Activated CD4-positive, CD25-positive, alpha-beta regulatory T cell treated with anti-CD3 and anti-CD28 coated beads, Interleukin-2, amount 50 U/mL, for 24 hours (primary cell): ENCODE measurements around the gene RAB13.

Experiments used
- ATAC-seq, 2 donors: fragments of 150-1000 bp; cut with Tn5 transposase; one replicate each; pipeline ENCODE4 v1.10.0; 2021; ENCODE audit warnings: mild to moderate bottlenecking in 1 of 2, moderate library complexity in 1 of 2

Gene RAB13

GRCh38 chr1:153977250-153978240, 8.6 kb downstream of the RAB13 start, which contains the start of gene JTB:
Gene JTB (minus strand): TSS chr1:153977674. CDS start chr1:153977252, 422 bp downstream.
- peak; percentile 96 for ATAC-seq

- ATAC-seq: peak in 1 of 2 donors; percentile 2
Observed at GRCh38 chr1:153976819-153977249, 9.3 kb downstream of the RAB13 start.

- ATAC-seq: no peak
Observed at GRCh38 chr1:153973525-153973924, 12.6 kb downstream of the RAB13 start.

GRCh38 chr1:153973071-153973470, 13.1 kb downstream of the RAB13 start:
- no peak for ATAC-seq

- ATAC-seq: no peak
Observed at GRCh38 chr1:153970346-153970745, 15.8 kb downstream of the RAB13 start.

GRCh38 chr1:153968972-153969371, 17.2 kb downstream of the RAB13 start:
- ATAC-seq: no peak

GRCh38 chr1:153968408-153968807, 17.7 kb downstream of the RAB13 start:
- no peak for ATAC-seq

- no peak for ATAC-seq
Observed at GRCh38 chr1:153968000-153968363, 18.2 kb downstream of the RAB13 start.

GRCh38 chr1:153967107-153967999, 18.8 kb downstream of the RAB13 start, which contains the start of gene CREB3L4:
Gene CREB3L4 (plus strand): TSS chr1:153967902. CDS start chr1:153968526, 624 bp downstream.
- peak; percentile 88 to 91 for ATAC-seq

- no peak for ATAC-seq
Observed at GRCh38 chr1:153963850-153964331, 22.2 kb downstream of the RAB13 start.

- ATAC-seq: peak; percentile 55 to 57
Observed at GRCh38 chr1:153963030-153963849, 22.9 kb downstream of the RAB13 start, which contains the start of gene SLC39A1. Gene SLC39A1 (minus strand): TSS chr1:153963537. CDS start chr1:153962715, 822 bp downstream.

- ATAC-seq: no peak
Observed at GRCh38 chr1:153962088-153963029, 23.8 kb downstream of the RAB13 start.

- ATAC-seq: no peak
Observed at GRCh38 chr1:153961421-153961820, 24.7 kb downstream of the RAB13 start.

- ATAC-seq: no peak
Observed at GRCh38 chr1:153960206-153960605, 25.9 kb downstream of the RAB13 start.

GRCh38 chr1:153959454-153959853, 26.7 kb downstream of the RAB13 start:
- ATAC-seq: no peak

- ATAC-seq: no peak
Observed at GRCh38 chr1:153958961-153959260, 27.2 kb downstream of the RAB13 start.

- ATAC-seq: peak; percentile 93
Observed at GRCh38 chr1:153958111-153958960, 27.8 kb downstream of the RAB13 start, which contains the start of gene CRTC2. Gene CRTC2 (minus strand): TSS chr1:153958612. CDS start chr1:153958497, 115 bp downstream.

- ATAC-seq: peak; percentile 3 to 13
Observed at GRCh38 chr1:153957744-153958110, 28.4 kb downstream of the RAB13 start.

- ATAC-seq: no peak
Observed at GRCh38 chr1:153956997-153957715, 29.0 kb downstream of the RAB13 start.
